Hepatocyte (in vitro differentiated cells): Measurements from ENCODE around the gene TFDP2. TPM values are rescaled to one million over a fixed set of nuclear protein-coding genes. Genes with fewer than 3 reads are reported as not detected.

Experiments
- DNase-seq: peaks from one replicate; pipeline ENCODE4 v3.0.0-alpha.2; 2016; ENCODE audit warnings: low spot score
- H2AFZ ChIP-seq: fragments of 200-600 bp; sonication (generic); 2 replicates; pipeline ENCODE4 v1.6.0; 2016; ENCODE audit warnings: antibody characterized with exemption, mild to moderate bottlenecking
- H3K27ac ChIP-seq: fragments of 200-600 bp; sonication (generic); 2 replicates; pipeline ENCODE4 v1.5.1; 2016; ENCODE audit warnings: mild to moderate bottlenecking
- H3K27me3 ChIP-seq: fragments of 200-600 bp; sonication (generic); 2 replicates; pipeline ENCODE4 v1.6.1; 2016
- H3K36me3 ChIP-seq: fragments of 200-600 bp; sonication (generic); replicated peaks from 2 replicates; pipeline ENCODE4 v1.5.1; 2016; ENCODE audit warnings: low read depth; ENCODE audit not compliant: insufficient read depth
- H3K4me1 ChIP-seq: fragments of 200-600 bp; sonication (generic); 2 replicates; pipeline ENCODE4 v1.5.1; 2016; ENCODE audit warnings: mild to moderate bottlenecking, moderate library complexity; ENCODE audit not compliant: insufficient read depth
- H3K4me2 ChIP-seq: fragments of 200-600 bp; sonication (generic); 2 replicates; pipeline ENCODE4 v1.6.0; 2016
- H3K4me3 ChIP-seq: fragments of 200-600 bp; sonication (generic); 2 replicates; pipeline ENCODE4 v1.5.1; 2016; ENCODE audit warnings: mild to moderate bottlenecking
- H3K79me2 ChIP-seq: fragments of 200-600 bp; sonication (generic); 2 replicates; pipeline ENCODE4 v1.6.0; 2017; ENCODE audit warnings: mild to moderate bottlenecking
- H3K9me2 ChIP-seq: fragments of 200-600 bp; sonication (generic); replicated peaks from 2 replicates; pipeline ENCODE4 v1.6.0; 2017; ENCODE audit warnings: mild to moderate bottlenecking; ENCODE audit not compliant: insufficient read depth
- H3K9me3 ChIP-seq: fragments of 200-600 bp; sonication (generic); 2 replicates; pipeline ENCODE4 v1.5.1; 2016; ENCODE audit warnings: low read depth, mild to moderate bottlenecking
- H4K20me1 ChIP-seq: fragments of 200-600 bp; sonication (generic); 2 replicates; pipeline ENCODE4 v1.6.0; 2016; ENCODE audit warnings: mild to moderate bottlenecking; ENCODE audit not compliant: insufficient read depth, poor library complexity, severe bottlenecking
- EZH2 ChIP-seq: fragments of 200-600 bp; sonication (generic); IDR thresholded peaks from 2 replicates; pipeline ENCODE4 v1.6.1; 2016; ENCODE audit warnings: antibody characterized with exemption, mild to moderate bottlenecking, borderline replicate concordance
- EZH2phosphoT487 ChIP-seq: fragments of 200-600 bp; sonication (generic); IDR thresholded peaks from one replicate; pipeline ENCODE4 v1.6.1; 2018; ENCODE audit warnings: antibody characterized with exemption, mild to moderate bottlenecking, low read depth, moderate library complexity; ENCODE audit not compliant: unreplicated experiment, severe bottlenecking
- WGBS: methylation state at CpG from one replicate; pipeline ENCODE4 v1.1.6; 2016; ENCODE audit warnings: low lambda C conversion rate; ENCODE audit errors: missing lambda C conversion rate; 5-methylcytosine and 5-hydroxymethylcytosine counted together
- polyA plus RNA-seq: library from polyadenylated mRNA; unstranded; fragments of >200 nt; fragmentation: Nextera tagmentation; extraction: Ambion mirVana; gene quantifications from 2 replicates; pipeline ENCODE4 v1.2.1, GENCODE V29; 2016
- total RNA-seq: library from RNA; depleted of rRNA; stranded (reverse); fragments of >200 nt; gene quantifications from 2 replicates; pipeline ENCODE4 v1.2.3, GENCODE V29; 2014
- TF ChIP-seq, protein P1 (sequence below): fragments of 200-600 bp; sonication (generic); IDR thresholded peaks from 2 replicates; pipeline ENCODE4 v1.5.1; 2016; ENCODE audit warnings: antibody characterized with exemption, mild to moderate bottlenecking; ENCODE audit not compliant: poor library complexity

TFDP2 gene
- total and polyA plus RNA-seq, 2 experiments from 2014 or later = 57.6 to 61.6 TPM

DNA sequence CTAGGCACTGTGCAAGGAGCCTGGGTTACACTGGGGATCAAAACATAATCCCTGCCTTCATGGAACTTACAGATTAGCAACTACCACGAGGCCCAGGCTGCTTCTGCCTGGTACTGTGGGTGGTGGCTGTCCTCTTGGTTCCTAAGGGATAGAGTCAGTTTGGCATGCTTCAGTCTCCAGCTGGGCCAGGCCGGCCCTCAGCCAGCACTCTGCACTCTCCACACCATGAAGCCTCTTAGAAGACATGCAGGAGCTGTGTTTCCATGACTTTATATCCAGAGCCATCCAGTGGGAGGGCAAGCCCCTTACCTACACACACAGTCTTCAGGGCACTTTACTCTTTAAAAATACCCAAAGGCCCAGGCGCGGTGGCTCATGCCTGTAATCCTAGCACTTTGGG, 218.5 kb downstream of the TFDP2 start:
- no peaks in the 10 kb centered on the region for H3K36me3 ChIP-seq
- H3K4me2 ChIP-seq = no peak overlapping the region
- no peaks in the 10 kb centered on the region for H3K9me2 ChIP-seq
- 90% methylated on average over 4 of the region's 4 CpGs for WGBS
- no peak overlapping the region for H3K27ac ChIP-seq
- no peaks in the 10 kb centered on the region for H4K20me1 ChIP-seq
- DNase-seq = no peak
- H3K4me3 ChIP-seq = no peak overlapping the region
- no peaks in the 10 kb centered on the region for H3K79me2 ChIP-seq
- no peaks in the 10 kb centered on the region for H3K4me1 ChIP-seq
- no peaks in the 10 kb centered on the region for H3K27me3 ChIP-seq
- TF ChIP-seq, protein P1, sequence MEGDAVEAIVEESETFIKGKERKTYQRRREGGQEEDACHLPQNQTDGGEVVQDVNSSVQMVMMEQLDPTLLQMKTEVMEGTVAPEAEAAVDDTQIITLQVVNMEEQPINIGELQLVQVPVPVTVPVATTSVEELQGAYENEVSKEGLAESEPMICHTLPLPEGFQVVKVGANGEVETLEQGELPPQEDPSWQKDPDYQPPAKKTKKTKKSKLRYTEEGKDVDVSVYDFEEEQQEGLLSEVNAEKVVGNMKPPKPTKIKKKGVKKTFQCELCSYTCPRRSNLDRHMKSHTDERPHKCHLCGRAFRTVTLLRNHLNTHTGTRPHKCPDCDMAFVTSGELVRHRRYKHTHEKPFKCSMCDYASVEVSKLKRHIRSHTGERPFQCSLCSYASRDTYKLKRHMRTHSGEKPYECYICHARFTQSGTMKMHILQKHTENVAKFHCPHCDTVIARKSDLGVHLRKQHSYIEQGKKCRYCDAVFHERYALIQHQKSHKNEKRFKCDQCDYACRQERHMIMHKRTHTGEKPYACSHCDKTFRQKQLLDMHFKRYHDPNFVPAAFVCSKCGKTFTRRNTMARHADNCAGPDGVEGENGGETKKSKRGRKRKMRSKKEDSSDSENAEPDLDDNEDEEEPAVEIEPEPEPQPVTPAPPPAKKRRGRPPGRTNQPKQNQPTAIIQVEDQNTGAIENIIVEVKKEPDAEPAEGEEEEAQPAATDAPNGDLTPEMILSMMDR = no peak
- no peak for TF ChIP-seq EZH2phosphoT487
- no peak for TF ChIP-seq EZH2
- no peak overlapping the region for H2AFZ ChIP-seq
- H3K9me3 ChIP-seq = no peaks in the 10 kb centered on the region

DNA sequence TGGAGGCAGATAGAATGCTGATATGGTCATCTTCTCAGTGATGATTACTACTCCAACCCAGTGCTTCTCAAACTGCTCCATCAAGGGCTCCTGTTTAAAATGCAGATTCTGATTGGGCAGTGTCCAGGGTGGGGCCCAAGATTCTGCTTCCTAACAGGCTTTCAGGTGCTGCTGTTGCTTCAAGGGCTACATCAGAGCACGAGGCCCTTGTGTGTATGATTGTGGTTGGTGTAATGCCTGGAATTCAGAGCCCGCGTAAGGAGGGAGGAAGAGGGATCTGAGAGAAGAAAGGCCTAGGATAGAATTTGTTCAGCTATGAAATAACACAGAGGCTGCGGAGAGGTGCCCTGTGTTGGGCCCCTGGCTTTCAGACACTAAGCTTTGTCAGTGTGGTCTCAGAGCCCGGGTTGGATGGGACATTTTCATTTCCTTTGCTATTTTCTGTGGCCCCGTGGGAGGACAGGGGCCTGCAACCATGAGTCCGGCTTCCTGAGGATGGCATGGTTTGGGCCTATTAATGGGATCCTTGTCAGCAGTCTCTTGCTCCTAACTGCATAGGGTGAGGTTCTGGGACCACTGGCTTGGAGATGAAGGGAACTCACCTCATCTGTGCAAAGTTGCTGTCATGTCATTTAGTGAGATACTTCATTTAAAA, 219.9 kb downstream of the TFDP2 start:
- H3K27ac ChIP-seq = no peak overlapping the region
- no peak for TF ChIP-seq EZH2phosphoT487
- TF ChIP-seq EZH2 = no peak
- TF ChIP-seq, protein P1 = no peak
- H2AFZ ChIP-seq = no peak overlapping the region
- H3K4me1 ChIP-seq = no peaks in the 10 kb centered on the region
- no peaks in the 10 kb centered on the region for H3K79me2 ChIP-seq
- no peaks in the 10 kb centered on the region for H3K27me3 ChIP-seq
- H3K4me3 ChIP-seq = no peak overlapping the region
- H3K4me2 ChIP-seq = no peak overlapping the region
- no peaks in the 10 kb centered on the region for H4K20me1 ChIP-seq
- no peaks in the 10 kb centered on the region for H3K36me3 ChIP-seq
- no peak for DNase-seq
- H3K9me2 ChIP-seq = no peaks in the 10 kb centered on the region
- WGBS = 93% methylated on average over 7 of the region's 7 CpGs
- H3K9me3 ChIP-seq = no peaks in the 10 kb centered on the region

DNA sequence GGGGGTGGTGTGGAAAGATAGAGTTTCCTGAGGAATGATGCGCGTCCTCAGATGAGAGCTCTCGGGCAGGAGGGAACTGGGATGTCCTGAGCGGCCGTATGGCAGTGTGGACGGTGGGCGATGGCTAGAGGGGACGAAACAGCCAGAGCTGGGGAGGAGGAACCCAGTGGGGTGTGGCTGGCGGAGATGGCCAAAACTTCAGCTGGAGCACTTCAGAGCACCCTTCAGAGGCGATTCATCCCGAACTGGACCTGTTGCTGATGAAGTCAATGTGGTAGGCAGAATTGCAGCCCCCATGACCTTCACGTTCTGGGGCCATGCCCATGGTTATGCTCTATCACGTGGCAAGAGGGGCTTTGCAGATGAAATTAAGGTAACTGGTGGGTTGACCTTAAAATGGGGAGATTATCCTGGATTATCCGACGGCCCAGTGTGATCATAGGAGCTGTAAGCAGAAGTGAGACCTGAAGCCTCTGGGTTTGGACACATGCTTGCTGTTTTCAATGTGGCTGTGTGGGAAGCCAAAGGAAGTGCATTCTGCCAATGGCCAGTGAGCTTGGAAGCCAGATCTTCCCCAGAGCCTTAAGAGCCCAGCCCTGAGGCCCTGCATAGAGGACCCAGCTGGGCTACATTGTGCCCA, 220.6 kb downstream of the TFDP2 start:
- H3K9me3 ChIP-seq = no peaks in the 10 kb centered on the region
- 93% methylated on average over 15 of the region's 15 CpGs for WGBS
- no peak overlapping the region for H3K4me2 ChIP-seq
- no peak for DNase-seq
- H3K4me1 ChIP-seq = no peaks in the 10 kb centered on the region
- H3K9me2 ChIP-seq = no peaks in the 10 kb centered on the region
- no peaks in the 10 kb centered on the region for H3K27me3 ChIP-seq
- H3K79me2 ChIP-seq = no peaks in the 10 kb centered on the region
- no peaks in the 10 kb centered on the region for H3K36me3 ChIP-seq
- H2AFZ ChIP-seq = no peak overlapping the region
- H3K4me3 ChIP-seq = no peak overlapping the region
- TF ChIP-seq EZH2 (no peak), EZH2phosphoT487 (no peak)
- TF ChIP-seq, protein P1 = no peak
- no peaks in the 10 kb centered on the region for H4K20me1 ChIP-seq
- no peak overlapping the region for H3K27ac ChIP-seq
